Activated CD8-positive, alpha-beta memory T cell treated with anti-CD3 and anti-CD28 coated beads for 48 hours (primary cell): ENCODE data around the gene MARK4.
"Not testable (repeated sequence)": the region's sequence is repeated elsewhere in the genome, so short reads cannot be mapped to it uniquely, and the experiment has no call there.

Source experiments
- DNase-seq, 3 experiments: peaks; one replicate each; pipeline ENCODE4 v3.0.0-alpha.2; 2020; ENCODE audit warnings: low read depth in 2 of 3, low spot score in 2 of 3

The MARK4 gene

DNA sequence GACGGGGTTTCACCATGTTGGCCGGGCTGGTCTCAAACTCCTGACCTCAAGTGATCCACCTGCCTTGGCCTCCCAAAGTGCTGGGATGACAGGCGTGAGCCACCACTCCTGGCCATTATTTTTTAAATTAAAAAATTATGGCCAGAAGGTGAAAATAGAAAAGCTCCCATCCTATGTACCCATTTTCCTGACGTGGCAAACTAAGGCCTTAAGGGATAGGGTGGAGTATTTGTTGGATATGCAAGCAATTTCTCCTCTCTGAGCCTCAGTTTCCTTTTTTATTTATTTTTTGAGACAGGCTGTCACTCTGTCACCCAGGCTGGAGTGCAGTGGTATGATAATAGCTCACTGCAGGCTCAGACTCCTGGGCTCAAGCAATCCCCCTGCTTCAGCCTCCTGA is 83.8 kb downstream of the MARK4 start:
- not testable (repeated sequence) for DNase-seq

DNA sequence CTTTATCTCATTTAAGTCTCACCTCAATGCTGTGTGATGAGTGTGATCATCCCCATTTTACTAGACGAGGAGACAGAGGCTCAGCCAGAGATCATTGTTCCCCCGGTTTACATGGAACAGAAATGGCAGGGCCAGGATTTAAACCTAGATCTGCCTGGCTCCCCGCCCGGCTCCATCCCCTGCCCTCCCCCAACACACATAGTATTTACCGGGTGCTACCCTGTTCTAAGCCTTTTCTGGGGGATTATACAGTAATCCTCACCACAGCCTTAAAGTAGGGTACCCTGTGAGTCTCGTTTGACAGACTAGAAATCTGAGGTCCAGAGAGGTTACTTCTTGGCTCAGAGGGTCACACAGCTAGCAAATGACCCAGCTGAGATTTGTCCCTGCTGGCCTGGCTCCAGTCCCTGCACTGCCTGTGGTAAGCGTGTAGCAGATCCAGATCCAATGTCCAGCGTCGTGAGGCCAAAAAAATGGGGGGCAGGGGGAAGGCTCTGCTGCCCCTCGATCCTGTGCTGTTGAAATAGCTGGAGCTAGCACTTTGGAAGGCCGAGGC is 85.7 kb downstream of the MARK4 start:
- no peak for DNase-seq

DNA sequence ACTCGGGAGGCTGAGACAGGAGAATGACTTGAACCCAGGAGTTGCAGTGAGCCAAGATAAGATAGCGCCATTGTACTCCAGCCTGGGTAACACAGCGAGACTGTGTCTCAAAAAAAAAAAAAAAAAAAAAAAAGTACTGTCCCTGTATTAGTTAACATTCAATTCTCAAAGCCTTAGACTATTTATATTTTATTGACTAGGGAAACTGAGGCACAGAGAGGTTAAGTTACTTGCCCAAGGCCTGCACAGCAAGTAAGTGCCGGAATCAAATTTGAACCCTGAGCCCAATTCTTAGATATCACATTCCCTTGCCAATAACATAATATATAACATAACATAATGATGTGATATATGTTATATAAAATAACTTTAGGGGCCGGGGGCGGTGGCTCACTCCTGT is 88.6 kb downstream of the MARK4 start:
- no peak for DNase-seq

DNA sequence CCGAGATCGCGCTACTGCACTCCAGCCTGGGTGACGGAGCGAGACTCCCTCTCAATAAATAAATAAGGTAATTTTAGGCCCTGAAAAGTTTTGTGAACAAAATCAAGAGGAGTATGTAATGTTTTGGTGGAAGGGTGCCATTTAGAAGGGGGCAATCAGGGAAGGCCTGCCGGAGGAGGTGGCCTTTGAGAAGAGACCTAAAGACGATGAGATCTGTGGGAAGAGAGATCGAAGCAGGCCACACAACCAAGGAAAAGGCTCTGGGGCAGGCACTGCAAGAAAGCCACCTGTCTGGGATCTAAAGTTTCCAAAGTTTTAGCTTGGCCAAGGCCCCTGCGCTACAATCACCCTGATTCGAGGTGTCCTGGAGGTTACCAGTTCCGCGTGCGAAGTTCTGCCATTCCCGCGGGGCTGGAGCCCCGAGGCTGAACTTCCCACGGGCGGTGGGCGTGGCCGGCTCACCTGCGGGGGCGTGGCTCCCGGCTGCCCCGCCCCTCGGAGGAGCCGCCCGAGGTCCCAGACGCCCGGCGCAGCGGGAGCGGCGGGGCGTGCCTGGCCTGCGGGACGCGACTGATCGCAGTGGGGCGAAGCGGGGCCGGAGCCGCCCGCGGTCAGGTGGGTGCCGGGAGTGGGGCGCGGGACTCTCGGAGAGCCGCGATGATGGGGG is 89.3 kb downstream of the MARK4 start, which contains the start of gene KLC3:
Gene KLC3 (plus strand): TSS at position 519 of the 667 bp plus-strand sequence. CDS start 4,792 bp downstream, outside the sequence.
- DNase-seq, result no peak

- no peak for DNase-seq
These were observed 89.9 kb downstream of the MARK4 start for GRCh38 chr19:45340899-45341453.

DNA sequence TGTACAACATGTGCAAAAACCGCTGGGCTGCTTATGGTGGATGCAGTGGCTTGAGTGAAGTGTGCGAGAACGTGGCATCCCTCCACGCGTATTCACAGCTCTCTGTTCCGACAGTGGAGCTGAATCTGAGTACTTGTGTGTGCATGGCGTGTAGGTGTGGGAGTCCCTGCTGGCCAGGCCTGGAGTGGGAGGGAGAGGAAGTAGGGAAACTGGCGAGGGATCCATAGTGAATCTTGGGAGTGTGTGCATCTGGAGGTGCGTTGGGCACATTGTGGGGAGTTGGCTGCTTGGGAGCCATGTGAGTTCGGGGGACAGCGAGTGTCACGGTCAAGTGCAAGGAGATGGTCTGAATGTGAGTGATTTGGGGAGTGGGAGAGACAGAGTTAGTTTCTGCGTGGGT is 91.8 kb downstream of the MARK4 start:
- no peak for DNase-seq

GRCh38 chr19:45344621-45345505 is 93.8 kb downstream of the MARK4 start:
- no peak for DNase-seq

DNA sequence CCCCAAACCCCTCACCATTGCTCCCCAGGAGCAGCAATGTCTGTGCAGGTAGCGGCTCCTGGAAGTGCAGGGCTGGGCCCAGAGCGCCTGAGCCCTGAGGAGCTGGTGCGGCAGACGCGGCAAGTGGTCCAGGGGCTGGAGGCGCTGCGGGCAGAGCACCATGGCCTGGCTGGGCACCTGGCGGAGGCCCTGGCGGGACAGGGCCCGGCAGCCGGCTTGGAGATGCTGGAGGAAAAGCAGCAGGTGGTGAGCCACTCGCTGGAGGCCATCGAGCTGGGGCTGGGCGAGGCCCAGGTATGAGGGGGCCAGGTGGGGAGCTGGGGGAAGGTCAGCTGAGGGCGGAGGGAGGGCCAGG is 94.4 kb downstream of the MARK4 start:
- DNase-seq, result no peak

GRCh38 chr19:45346449-45346848 is 95.4 kb downstream of the MARK4 start:
- no peak for DNase-seq

DNA sequence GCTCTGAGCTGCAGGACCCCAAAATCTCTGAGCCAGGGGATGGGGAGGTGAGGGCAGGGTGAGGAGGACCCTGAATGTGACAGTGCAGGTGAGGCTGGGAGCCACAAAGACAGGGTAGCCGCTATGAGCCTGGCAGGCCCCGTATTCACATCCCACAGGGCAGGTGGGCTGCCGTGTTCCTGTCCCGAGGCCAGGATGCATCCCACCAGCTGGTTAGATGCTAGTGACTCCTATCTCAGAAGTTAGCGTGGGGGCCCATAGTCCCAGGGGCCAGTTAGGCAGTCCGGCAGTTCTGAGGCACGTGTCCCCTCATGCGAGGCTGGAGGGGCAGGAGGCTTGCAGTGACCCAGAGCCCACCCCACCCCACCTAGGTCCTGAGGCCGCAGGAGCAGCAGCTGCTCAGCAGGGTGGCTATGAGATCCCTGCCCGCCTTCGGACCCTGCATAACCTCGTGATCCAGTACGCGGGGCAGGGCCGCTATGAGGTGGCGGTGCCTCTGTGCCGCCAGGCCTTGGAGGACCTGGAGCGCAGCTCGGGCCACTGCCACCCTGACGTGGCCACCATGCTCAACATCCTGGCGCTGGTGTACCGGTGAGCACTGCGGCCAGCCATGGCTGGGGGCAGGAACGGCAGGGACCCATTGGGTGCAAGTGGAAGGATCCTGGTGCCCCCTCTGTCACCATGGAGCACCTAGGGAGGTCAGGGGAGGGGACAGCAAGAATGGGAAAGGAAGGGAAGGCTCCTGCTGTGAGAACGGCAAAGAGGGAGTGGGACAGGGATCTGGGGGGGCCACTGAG is 96.7 kb downstream of the MARK4 start:
- DNase-seq, result no peak

DNA sequence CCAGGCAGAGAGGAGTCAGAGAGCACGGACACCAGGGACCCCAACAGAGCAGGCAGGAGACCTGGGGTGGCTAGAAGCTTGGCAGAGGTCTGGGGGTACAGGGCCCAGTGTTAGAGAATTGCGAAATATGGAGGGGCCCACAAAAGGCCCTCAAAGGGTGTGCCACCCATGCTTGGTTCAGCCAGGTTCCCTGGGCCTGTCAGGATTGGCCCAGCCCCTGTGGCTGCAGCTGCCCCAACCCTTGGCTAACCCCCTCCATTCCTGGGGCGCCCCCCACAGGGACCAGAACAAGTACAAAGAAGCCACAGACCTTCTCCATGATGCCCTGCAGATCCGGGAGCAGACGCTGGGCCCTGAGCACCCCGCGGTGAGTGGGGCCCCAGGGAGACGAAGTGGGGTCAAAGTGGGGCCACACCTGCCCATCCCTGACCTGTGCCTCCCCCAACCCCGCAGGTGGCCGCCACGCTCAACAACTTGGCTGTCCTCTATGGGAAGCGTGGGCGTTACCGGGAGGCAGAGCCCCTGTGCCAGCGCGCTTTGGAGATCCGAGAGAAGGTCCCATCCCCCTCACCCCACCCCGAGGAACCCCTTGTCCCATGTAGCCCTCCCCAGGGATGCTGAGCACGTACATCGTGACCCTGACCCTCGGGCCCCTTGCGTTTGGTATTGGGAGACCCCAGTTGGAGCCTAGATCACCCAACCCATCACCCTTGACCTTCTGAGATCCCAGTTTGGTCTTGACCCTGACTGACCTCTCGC is 97.5 kb downstream of the MARK4 start:
- DNase-seq, result no peak

GRCh38 chr19:45349126-45349415 is 98.0 kb downstream of the MARK4 start:
- DNase-seq, result no peak

GRCh38 chr19:45349430-45349941 is 98.4 kb downstream of the MARK4 start:
- no peak for DNase-seq

DNA sequence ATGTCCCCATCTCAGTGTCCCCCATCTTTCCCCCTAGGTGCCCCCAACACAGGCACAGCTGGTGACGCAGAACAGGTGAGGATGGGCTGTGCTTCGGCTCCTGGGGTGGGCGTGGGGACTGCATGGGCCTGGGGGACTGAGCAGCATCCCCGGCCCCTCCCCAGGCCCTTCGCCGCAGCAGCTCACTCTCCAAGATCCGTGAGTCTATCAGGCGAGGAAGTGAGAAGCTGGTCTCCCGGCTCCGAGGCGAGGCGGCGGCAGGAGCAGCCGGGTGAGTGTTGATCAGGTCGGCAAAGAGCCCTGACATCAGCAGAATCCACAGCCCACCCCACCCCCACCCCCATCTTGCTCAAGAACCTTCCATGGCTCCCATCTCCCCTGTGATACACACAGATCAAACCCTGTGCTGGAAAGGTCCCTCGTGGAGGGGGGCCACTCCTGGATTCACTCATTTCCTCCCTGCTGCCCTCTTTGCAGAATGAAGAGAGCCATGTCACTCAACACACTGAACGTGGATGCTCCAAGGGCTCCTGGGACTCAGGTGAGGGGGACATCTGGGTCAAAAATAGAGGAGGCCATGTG is 99.5 kb downstream of the MARK4 start:
- no peak for DNase-seq

DNA sequence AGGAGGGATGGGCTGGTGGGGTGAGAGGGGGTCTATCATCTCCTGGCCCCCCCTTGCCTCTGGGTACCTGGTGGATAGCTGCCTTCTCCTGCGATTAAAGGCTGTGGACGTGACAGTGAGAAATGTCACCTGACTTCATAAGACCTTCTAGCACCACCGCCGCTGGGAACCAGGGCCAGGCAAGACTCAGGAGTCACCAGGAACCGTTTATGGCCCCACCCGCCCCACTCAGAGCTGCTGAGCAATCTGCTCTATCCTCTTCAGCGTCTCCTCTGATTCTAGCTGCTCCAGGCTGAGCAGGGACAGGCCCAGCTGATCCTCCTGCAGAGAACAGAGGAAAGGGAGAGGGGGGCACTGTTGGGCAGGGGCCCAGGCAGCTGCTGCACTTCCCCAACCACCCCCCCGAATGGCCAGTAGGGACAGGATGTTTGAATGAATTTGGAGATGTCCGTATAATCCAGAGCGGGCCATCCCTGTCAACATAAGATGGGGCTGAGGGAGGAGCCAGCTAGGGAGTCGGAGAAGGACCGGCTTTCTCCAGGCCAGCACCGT is 100.4 kb downstream of the MARK4 start:
- DNase-seq, result no peak

DNA sequence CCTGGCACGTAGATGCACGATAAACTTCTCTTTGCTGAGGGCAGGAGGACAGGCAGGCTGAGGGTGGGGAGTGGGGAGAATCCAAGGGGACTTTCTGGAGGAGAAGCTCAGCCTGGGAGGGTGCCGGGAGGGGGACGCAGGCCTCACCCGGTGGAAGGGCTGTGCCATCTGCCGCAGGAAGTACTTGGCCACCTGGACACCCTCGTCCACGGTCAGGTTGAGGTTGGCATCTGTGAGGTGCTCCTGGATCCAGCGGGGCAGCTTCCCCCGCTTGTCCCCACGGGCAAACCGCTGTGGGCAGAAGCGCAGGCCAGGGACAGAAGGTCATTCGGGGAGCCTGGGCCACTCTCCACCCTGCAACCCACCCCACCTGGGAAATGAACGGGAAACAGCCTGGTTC is 101.0 kb downstream of the MARK4 start:
- no peak for DNase-seq

DNA sequence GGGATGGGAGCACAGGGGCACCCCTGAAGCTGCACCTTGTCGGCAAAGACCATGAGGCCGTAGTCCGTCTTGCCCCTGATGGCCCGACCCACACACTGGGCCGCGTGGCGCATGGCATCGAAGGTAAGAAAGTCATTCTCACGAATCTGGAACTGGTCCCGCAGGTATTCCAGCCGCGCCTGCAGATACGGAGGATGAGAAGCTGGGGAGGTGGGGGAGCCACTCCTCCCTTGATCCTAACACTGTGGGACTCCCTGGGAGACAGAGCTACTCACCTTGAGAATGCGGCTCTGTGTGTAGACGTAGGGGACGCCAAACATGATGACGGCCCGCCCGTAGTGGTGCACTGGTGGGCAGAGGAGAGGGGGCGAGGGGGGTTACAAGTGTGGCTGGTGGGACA is 101.4 kb downstream of the MARK4 start:
- DNase-seq, result no peak

GRCh38 chr19:45352914-45353796 is 102.1 kb downstream of the MARK4 start:
- DNase-seq, result no peak
